Heart right ventricle (tissue), 16 donors: ENCODE measurements around the gene C1orf105. TPM values are rescaled to one million over a fixed set of nuclear protein-coding genes. Genes with fewer than 3 reads are reported as not detected.
A peak's percentile ranks its signal among the peaks of the same experiment; 100 is the strongest.

Source experiments
- ATAC-seq, 8 donors: fragments of 200-7000 bp; cut with Tn5 transposase; one replicate each; pipeline ENCODE4 v1.9.1; 2020; ENCODE audit warnings: mild to moderate bottlenecking in 8 of 8, moderate library complexity in 8 of 8, moderate number of reproducible peaks in 1 of 8
- DNase-seq, 2 donors: peaks; one replicate each; pipeline ENCODE4 v3.0.0-alpha.2; 2020
- H3K27ac ChIP-seq, 10 donors: fragments of 200-600 bp; sonication (generic) in 2 of 10; one replicate each; pipeline versions ENCODE4 v1.5.0 to v1.8.0; 2020 to 2022; ENCODE audit warnings: mild to moderate bottlenecking in 3 of 10
- H3K27me3 ChIP-seq, 7 donors: fragments of 200-600 bp; one replicate each; pipeline ENCODE4 v1.8.0; 2021 to 2022; ENCODE audit warnings: mild to moderate bottlenecking in 2 of 7
- H3K36me3 ChIP-seq, 9 donors: fragments of 200-600 bp; sonication (generic) in 1 of 9; one replicate each; pipeline versions ENCODE4 v1.5.0 to v1.8.0; 2020 to 2022; ENCODE audit warnings: mild to moderate bottlenecking in 2 of 9
- H3K4me1 ChIP-seq, 9 donors: fragments of 200-600 bp; sonication (generic) in 1 of 9; one replicate each; pipeline versions ENCODE4 v1.5.0 to v1.8.0; 2020 to 2022; ENCODE audit warnings: mild to moderate bottlenecking in 4 of 9
- H3K4me3 ChIP-seq, 10 donors: fragments of 200-600 bp; sonication (generic) in 2 of 10; one replicate each; pipeline versions ENCODE4 v1.5.0 to v1.8.0; 2020 to 2022; ENCODE audit warnings: mild to moderate bottlenecking in 7 of 10, moderate library complexity in 2 of 10
- H3K9me3 ChIP-seq, 11 donors: fragments of 200-600 bp in 10 of 11; sonication (generic) in 2 of 11; one replicate each; pipeline versions ENCODE4 v1.5.0 to v1.8.0; 2013 to 2022; ENCODE audit warnings: mild to moderate bottlenecking in 2 of 11, control low read depth in 1 of 11, moderate library complexity in 1 of 11
- CTCF ChIP-seq, 9 donors: fragments of 200-600 bp; sonication (generic) in 2 of 9; IDR thresholded peaks; one replicate each; pipeline versions ENCODE4 v1.5.0 to v1.8.0; 2021 to 2022; ENCODE audit warnings: antibody characterized with exemption in 9 of 9, mild to moderate bottlenecking in 5 of 9, moderate library complexity in 1 of 9
- WGBS, 2 donors: extraction: QIAGEN DNeasy Blood & Tissue Kit; methylation state at CpG; one replicate each; pipeline ENCODE4 v1.1.7; 2013; ENCODE audit warnings: inconsistent platforms in 1 of 2; 5-methylcytosine and 5-hydroxymethylcytosine counted together
- intact Hi-C, 10 donors: fragments of 100-400 bp; cut with DNase I; formaldehyde crosslinking; loops; one replicate each; pipeline versions ENCODE4 v1.11.1 to v1.14.2; 2022
- polyA plus RNA-seq, 2 donors: library from polyadenylated mRNA; stranded (reverse); fragments of 200-250 nt; gene quantifications; one replicate each; pipeline ENCODE4 v1.2.3, GENCODE V29; 2013
- total RNA-seq, 10 donors: library from RNA; stranded (reverse); fragmentation: NEBNext Ultra II Directional in 3 of 10; extraction: Animal tissue kit (Norgen Biotek cat#: 25700) in 3 of 10; gene quantifications; one replicate each; pipeline versions ENCODE4 v1.2.1 to v1.2.4, GENCODE V29; 2021 to 2023
- donor health status: Arrhythmogenic right ventricular cardiomyopathy.
- donor health status: ischemic (EF 13 %, LVEDD 7.1; RV severe dilation, severe dysfunction).
- donor health status: healthy with polysubstance abuse.
- donor health status: DM: no; HTN: yes; CAD: no.
- donor health status: DM: no; HTN: no; CAD: no.
- donor health status: ischemic (EF 25% LVEDD 6.9; RV normal size, moderate dysfunction).
- donor health status: ischemic (EF 25% LVEDD 5.7; RV mildly dilated, moderate dysfunction).
- donor health status: healthy.
- donor health status: DM: yes; HTN: yes; CAD: no.
- donor health status: Ischemic cardiomyopathy.
- donor health status: ischemic (EF 35%, LVEDD 5.7; RV mildly dilated, moderate dysfunction).
- donor health status: nonischemic (EF 11% LVEDD 7.7; RV severe dilation, severe dysfunction).
- donor health status: DM: yes; HTN: yes; CAD: no.
- donor health status: PGD.
- donor health status: ischemic (EF 29% LVEDD 5.4; RV normal size, mild dysfunction).
- donor health status: nonischemic (EF 23%, LVEDD 6.1; RV moderate dilation, normal function).

Gene C1orf105
- total and polyA plus RNA-seq, 12 donors, result 1.1 to 52.7 (median 8.6) TPM

GRCh38 chr1:172514108-172514507 is 93.6 kb downstream of the C1orf105 start:
- no peak overlapping the region for H3K4me3 ChIP-seq
- H3K9me3 ChIP-seq, result no peaks in the 10 kb centered on the region
- peaks cover 0 to 13% (median 0%) of the 10 kb centered on the region in 9 donors for H3K4me1 ChIP-seq
- no peak for TF ChIP-seq CTCF (IDR thresholded peaks at IDR 0.05)
- no peaks in the 10 kb centered on the region for H3K36me3 ChIP-seq
- intact Hi-C loops, result no loop called here
- ATAC-seq, result no peak
- no peak overlapping the region for H3K27ac ChIP-seq
- DNase-seq, result no peak
- WGBS, 2 donors, result 86 to 89% methylated on average over 3 of the region's 3 CpGs
- H3K27me3 ChIP-seq, result no peaks in the 10 kb centered on the region

- no peak overlapping the region for H3K4me3 ChIP-seq
- H3K27ac ChIP-seq, result no peak overlapping the region
- peaks cover 0 to 13% (median 0%) of the 10 kb centered on the region in 9 donors for H3K4me1 ChIP-seq
- H3K9me3 ChIP-seq, result no peaks in the 10 kb centered on the region
- ATAC-seq (no peak), DNase-seq (no peak)
- H3K36me3 ChIP-seq, result no peaks in the 10 kb centered on the region
- intact Hi-C loops, result no loop called here
- H3K27me3 ChIP-seq, result no peaks in the 10 kb centered on the region
- no peak for TF ChIP-seq CTCF (IDR thresholded peaks at IDR 0.05)
These were observed 95.0 kb downstream of the C1orf105 start for GRCh38 chr1:172515436-172515835.

- Histone ChIP-seq H3K9me3 (no peaks in the 10 kb centered on the region), H3K4me1 (peaks cover 0 to 13% (median 0%) of the 10 kb centered on the region in 9 donors), H3K27me3 (no peaks in the 10 kb centered on the region), H3K4me3 (no peak overlapping the region), H3K27ac (peak overlapping the region in 1 of 10 donors; percentile 10), H3K36me3 (no peaks in the 10 kb centered on the region)
- intact Hi-C loops, result no loop called here
- 44 to 67% methylated on average over 1 of the region's 1 CpG for WGBS, 2 donors
- DNase-seq (no peak), ATAC-seq (peak in 2 of 8 donors; percentile 38 to 56)
- TF ChIP-seq CTCF (IDR thresholded peaks at IDR 0.05), result no peak
These were observed 95.4 kb downstream of the C1orf105 start for GRCh38 chr1:172515927-172516326.

- H3K4me3 ChIP-seq, result no peak overlapping the region
- no peaks in the 10 kb centered on the region for H3K36me3 ChIP-seq
- H3K9me3 ChIP-seq, result no peaks in the 10 kb centered on the region
- DNase-seq, result no peak
- no peak for TF ChIP-seq CTCF (IDR thresholded peaks at IDR 0.05)
- H3K27me3 ChIP-seq, result no peaks in the 10 kb centered on the region
- intact Hi-C loops, result no loop called here
- no peak overlapping the region for H3K27ac ChIP-seq
- ATAC-seq, result no peak
- 43 to 67% methylated on average over 1 of the region's 1 CpG for WGBS, 2 donors
- peaks cover 0 to 13% (median 0%) of the 10 kb centered on the region in 9 donors for H3K4me1 ChIP-seq
These were observed 96.6 kb downstream of the C1orf105 start for GRCh38 chr1:172517081-172517480.
